Measurements from ENCODE around the gene PSMG3.
"Not testable (repeated sequence)": the region's sequence is repeated elsewhere in the genome, so short reads cannot be mapped to it uniquely, and the experiment has no call there.

PSMG3 gene

GRCh38 chr7:1596181-1597043 lies 26.6 kb upstream of the PSMG3 start:
- DNase-seq (ENCODE audit: low read depth in 2 of 2), result no peak

GRCh38 chr7:1595636-1596035 lies 25.8 kb upstream of the PSMG3 start:
- DNase-seq (ENCODE audit: low read depth in 2 of 2), result no peak

- DNase-seq (ENCODE audit: low read depth in 2 of 2), result no peak
Observed at GRCh38 chr7:1595027-1595426, 25.2 kb upstream of the PSMG3 start.

- DNase-seq (ENCODE audit: low read depth in 2 of 2), result no peak
Observed at GRCh38 chr7:1593904-1594421, 24.1 kb upstream of the PSMG3 start.

DNA sequence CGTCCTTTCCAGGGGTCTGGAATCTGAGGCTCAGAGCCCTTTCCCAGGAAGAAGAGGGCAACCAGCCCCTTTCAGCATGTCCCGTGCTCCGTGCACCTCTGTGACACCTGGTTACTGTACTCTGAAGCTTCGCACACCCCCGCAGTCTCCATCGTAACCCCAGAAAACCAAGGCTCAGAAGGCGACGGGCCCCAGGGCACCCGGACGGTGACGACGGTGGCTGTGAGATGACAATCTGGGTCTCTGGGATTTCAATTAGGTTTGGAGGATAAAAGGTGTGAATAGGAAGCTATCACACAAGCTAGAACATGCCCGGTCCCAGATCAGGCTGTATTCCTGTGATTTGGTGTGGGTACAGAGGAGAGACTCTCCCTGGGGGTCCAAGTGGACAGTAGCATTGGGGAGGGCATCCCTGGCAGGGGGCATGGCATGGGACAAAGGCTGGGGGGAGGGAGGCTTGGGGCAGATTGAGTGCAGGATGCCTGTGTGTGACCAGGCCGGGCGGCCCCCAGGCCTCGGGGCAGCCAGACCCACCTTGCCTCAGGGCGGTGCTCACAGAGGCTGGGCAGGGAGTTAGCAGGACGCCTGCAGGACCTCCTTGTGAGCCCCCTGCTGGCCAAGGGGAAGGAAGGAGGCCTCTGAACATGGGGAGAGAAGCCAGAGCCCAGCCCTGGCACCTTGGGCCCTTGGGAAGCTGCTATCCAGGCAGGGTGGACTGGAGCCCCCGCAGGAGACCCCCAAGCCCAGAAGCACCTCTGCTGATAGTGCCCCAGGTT lies 23.4 kb upstream of the PSMG3 start:
- DNase-seq (ENCODE audit: low read depth in 2 of 2), result no peak

DNA sequence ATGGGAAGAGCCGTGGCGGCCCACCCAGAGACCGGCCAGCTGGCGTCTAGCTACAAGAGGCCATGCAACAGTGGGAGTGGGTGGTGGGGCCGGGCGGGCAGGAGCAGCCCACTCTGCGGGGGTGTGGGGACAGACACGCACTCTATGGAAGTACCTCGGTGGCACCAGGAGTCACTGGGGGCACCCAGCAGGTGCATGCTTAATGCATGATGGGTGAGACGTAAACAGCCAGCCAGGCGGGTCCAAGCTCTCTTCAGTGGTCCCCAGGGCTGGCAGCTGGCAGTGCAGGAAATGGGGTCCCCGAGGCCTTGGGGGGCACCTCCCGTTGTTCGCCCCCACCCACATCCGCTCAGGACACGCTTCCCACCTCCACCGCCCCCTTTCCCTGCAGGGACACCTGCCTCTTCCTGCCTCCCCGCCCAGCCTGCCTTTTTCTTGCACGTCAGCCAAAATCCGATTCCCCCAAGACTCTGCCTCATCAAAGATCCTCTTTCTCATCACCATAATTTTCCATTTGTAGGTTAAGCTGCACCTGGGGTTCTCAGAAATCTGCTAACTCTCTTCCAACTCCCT lies 22.6 kb upstream of the PSMG3 start:
- no peak for DNase-seq (ENCODE audit: low read depth in 2 of 2)

GRCh38 chr7:1591876-1592275 lies 22.0 kb upstream of the PSMG3 start:
- DNase-seq (ENCODE audit: low read depth in 2 of 2), result no peak

DNA sequence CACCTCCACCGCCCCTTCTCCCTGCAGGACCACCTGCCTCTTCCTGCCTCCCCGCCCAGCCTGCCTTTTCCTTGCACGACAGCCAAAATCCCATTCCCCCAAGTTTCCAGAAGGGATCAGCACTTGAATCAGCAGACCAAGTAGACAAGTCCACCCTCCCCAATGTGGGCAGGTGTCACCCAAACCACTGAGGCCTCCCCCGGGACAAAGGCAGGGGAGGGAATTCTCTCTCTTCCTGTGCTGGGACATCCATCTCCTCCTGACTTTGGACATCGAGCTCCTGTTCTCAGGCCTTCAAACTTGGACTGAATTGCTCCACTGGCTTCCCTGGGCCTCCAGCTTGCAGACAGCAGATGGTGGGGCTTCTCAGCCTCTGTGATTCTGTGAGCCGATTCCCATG lies 21.6 kb upstream of the PSMG3 start:
- DNase-seq (ENCODE audit: low read depth in 2 of 2), result no peak

DNA sequence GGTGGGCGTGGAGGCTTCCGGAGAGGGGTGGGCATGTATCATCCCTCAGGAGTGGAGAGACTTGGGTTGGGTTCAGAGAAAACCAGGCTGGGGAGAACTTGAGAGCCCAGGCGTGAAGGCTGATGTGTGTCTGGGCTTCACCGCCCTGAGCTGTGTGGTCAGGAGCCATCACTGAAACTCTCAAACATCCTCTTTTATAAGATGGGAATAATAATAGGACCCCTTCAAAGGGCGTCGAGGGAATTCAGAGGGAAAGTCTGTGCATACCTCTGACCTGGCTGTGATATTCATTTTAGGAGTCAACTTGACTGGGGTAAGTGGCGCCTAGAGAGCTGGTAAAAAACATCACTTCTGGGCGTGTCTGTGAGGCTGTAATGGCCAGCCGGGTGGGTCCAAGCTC lies 21.1 kb upstream of the PSMG3 start:
- no peak for DNase-seq (ENCODE audit: low read depth in 2 of 2)

GRCh38 chr7:1590476-1590875 lies 20.6 kb upstream of the PSMG3 start:
- no peak for DNase-seq (ENCODE audit: low read depth in 2 of 2)

DNA sequence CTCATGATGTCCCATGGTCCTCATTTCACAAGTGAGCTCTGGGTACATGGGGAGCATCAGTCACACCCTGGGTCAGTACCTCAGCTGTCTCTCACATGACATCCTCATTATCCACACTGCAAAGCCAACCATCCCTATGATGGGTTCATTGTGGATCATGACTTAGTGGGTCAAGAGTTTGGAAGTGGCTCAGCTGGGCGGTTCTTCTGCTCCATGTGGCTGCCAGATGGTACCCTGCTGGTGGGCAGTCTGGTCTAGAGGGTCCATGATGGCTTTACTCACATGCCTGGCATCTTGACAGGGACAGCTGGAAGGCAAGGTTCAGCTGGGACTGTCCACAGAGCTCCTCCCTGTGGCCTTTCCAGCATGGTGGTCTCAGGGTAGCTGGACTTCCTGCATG lies 19.1 kb upstream of the PSMG3 start:
- no peak for DNase-seq (ENCODE audit: low read depth in 2 of 2)

- DNase-seq (ENCODE audit: low read depth in 2 of 2), result no peak
Observed at GRCh38 chr7:1587738-1588137, 17.9 kb upstream of the PSMG3 start.

DNA sequence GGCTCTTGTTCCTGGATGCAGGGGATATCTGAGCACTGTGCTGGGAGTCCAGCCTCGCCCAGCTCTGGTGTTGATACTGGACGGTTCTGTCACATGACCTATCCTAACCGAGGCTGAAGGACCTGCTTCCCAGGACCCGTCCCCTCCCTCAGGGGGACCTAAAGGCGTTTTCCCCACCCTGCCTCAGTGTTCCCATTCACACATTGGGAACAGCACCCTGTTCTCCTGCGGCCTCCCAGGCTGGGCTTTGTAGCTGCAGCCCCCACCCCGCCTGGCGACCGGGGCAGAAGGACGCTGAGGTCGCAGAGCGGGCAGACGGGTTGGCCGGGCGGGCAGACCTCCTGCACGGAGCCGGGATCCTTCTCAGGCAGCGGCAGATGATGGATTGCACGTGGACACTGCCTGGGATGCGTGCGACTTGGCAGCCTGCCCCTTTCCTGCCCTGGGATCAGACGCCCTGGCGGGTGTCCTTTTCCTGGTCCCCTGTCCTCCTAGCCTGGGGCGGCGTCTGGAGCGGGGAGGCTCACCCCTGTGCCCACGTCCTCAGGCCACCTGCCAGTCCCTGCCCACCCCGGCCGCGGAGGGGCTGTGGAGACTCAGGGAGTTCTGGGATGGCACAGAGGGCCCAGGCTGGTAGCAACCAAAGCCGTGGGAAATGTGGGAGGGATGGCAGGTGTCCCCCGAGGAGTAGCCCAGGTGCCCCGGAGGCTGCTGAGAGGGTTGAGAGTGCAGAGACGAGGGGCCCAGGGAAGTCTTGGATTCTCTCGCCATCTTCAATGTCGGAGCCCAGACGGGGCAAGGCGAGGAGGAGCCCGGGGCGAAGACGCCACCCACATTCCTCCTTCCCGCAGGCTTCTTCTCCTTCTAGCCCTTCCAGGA lies 17.2 kb upstream of the PSMG3 start:
- no peak for DNase-seq (ENCODE audit: low read depth in 2 of 2)

- DNase-seq (ENCODE audit: low read depth in 2 of 2), result no peak
Observed at GRCh38 chr7:1586126-1586826, 16.4 kb upstream of the PSMG3 start.

- DNase-seq (ENCODE audit: low read depth in 2 of 2), result no peak
Observed at GRCh38 chr7:1585142-1585981, 15.5 kb upstream of the PSMG3 start.

GRCh38 chr7:1584700-1585099 lies 14.9 kb upstream of the PSMG3 start:
- DNase-seq (ENCODE audit: low read depth in 2 of 2), result no peak

DNA sequence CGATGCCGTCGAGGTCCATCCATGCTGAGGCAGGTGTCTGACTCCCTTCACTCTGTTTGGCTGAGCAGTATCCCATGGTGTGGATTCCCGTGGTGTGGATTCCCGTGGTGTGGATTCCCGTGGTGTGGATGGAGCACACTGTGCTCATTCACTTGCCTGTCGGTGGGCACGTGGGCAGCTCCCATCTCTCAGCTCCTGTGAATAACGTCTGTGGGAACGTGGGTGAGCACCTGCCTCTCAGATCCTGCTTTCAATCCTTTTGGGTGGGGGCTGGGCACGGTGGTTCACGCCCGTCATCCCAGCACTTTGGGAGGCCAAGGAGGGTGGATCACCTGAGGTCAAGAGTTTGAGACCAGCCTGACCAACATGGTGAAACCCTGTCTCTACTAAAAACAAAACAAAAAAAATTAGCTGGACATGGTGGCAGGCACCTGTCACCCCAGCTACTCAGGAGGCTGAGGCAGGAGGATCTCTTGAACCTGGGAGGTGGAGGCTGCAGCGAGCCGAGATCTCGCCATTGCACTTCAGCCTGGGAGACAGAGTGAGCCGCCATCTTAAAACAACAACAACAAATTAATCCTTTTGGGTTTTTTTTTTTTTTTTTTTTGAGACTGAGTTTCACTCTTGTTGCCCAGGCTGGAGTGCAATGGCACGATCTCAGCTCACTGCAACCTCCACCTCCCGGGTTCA lies 13.6 kb upstream of the PSMG3 start:
- DNase-seq (ENCODE audit: low read depth in 2 of 2), result not testable (repeated sequence)

GRCh38 chr7:1580422-1581030 lies 10.7 kb upstream of the PSMG3 start:
- no peak for DNase-seq (ENCODE audit: low read depth in 2 of 2)
